BE2C (cell line): ENCODE results near the gene SART1.

Experiments used
- DNase-seq: peaks from one replicate; pipeline ENCODE4 v3.0.0-alpha.2; 2020
- H3K27me3 ChIP-seq: fragments of 250-450 bp; sonication (Bioruptor Pico); 2 replicates; pipeline ENCODE4 v1.5.1; 2020; ENCODE audit warnings: mild to moderate bottlenecking
- H3K36me3 ChIP-seq: fragments of 250-450 bp; sonication (Bioruptor Pico); 2 replicates; pipeline ENCODE4 v1.5.1; 2020; ENCODE audit warnings: mild to moderate bottlenecking
- H3K4me1 ChIP-seq: fragments of 250-450 bp; sonication (Bioruptor Pico); 2 replicates; pipeline ENCODE4 v1.5.1; 2020
- H3K4me3 ChIP-seq: 2 replicates; pipeline ENCODE4 v1.5.1; 2011; ENCODE audit warnings: low read depth, low read length
- H3K9me3 ChIP-seq: fragments of 250-450 bp; sonication (Bioruptor Pico); 2 replicates; pipeline ENCODE4 v1.5.1; 2020
- CTCF ChIP-seq: IDR thresholded peaks from 2 replicates; pipeline ENCODE4 v1.5.1; 2012; ENCODE audit warnings: mild to moderate bottlenecking, low read depth, low read length

The SART1 gene

GRCh38 chr11:65942531-65942930, 19.0 kb upstream of the SART1 start:
- Histone ChIP-seq H3K4me3 (no peak overlapping the region), H3K9me3 (no peaks in the 10 kb centered on the region), H3K27me3 (no peaks in the 10 kb centered on the region), H3K4me1 (no peaks in the 10 kb centered on the region), H3K36me3 (no peaks in the 10 kb centered on the region)
- no peak for DNase-seq
- TF ChIP-seq CTCF, result no peak

DNA sequence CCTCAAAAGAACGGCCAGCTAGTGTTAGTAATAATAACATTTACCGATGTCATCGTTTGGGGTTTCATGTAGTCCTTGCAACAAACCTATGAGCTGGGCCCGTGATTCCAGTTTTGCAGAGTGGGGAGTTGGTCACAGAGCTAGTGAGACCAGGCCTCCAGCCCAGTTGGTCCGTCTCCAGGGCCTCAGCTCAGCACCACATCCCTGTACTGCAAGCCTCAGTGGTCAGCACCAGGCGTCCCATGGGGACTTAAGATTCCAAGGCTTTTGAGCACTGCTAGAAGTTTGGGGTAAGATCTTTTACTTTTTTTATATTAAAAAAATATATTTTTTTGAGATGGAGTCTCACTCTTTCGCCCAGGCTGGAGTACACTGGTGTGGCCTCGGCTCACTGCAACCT, 17.3 kb upstream of the SART1 start:
- Histone ChIP-seq H3K36me3 (no peaks in the 10 kb centered on the region), H3K4me3 (no peak overlapping the region), H3K4me1 (no peaks in the 10 kb centered on the region), H3K9me3 (no peaks in the 10 kb centered on the region), H3K27me3 (no peaks in the 10 kb centered on the region)
- DNase-seq, result no peak
- TF ChIP-seq CTCF, result no peak

DNA sequence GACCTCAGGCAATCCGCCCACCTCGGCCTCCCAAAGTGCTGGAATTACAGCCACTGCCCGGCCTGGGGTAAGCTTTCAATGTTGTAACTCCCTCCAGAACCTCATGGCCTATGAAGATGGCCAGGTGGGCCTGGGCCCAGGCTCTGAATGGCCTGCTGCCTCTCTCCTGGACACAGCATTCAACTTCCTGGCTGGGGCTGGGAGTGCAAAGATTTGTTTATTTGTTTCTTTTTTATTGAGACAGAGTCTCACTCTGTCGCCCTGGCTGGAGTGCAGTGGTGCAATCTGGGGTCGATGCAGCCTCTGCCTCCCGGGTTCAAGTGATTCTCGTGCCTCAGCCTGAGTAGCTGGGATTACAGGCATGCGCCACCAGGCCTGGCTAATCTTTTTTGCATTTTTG, 16.8 kb upstream of the SART1 start:
- H3K27me3 ChIP-seq, result no peaks in the 10 kb centered on the region
- TF ChIP-seq CTCF, result no peak
- H3K9me3 ChIP-seq, result no peaks in the 10 kb centered on the region
- H3K4me1 ChIP-seq, result no peaks in the 10 kb centered on the region
- no peaks in the 10 kb centered on the region for H3K36me3 ChIP-seq
- H3K4me3 ChIP-seq, result no peak overlapping the region
- no peak for DNase-seq

- no peaks in the 10 kb centered on the region for H3K4me1 ChIP-seq
- H3K36me3 ChIP-seq, result no peaks in the 10 kb centered on the region
- H3K4me3 ChIP-seq, result no peak within 1 kb of the TSS
- no peaks in the 10 kb centered on the region for H3K27me3 ChIP-seq
- no peaks in the 10 kb centered on the region for H3K9me3 ChIP-seq
- no peak for DNase-seq
- no peak for TF ChIP-seq CTCF
Observed at GRCh38 chr11:65945430-65945911, 16.1 kb upstream of the SART1 start, which contains the start of gene TSGA10IP. Gene TSGA10IP (plus strand): TSS chr11:65945480. CDS start chr11:65945676, 196 bp downstream.

- Histone ChIP-seq H3K9me3 (no peaks in the 10 kb centered on the region), H3K36me3 (no peaks in the 10 kb centered on the region), H3K27me3 (no peaks in the 10 kb centered on the region), H3K4me1 (no peaks in the 10 kb centered on the region), H3K4me3 (no peak overlapping the region)
- DNase-seq, result no peak
- TF ChIP-seq CTCF, result no peak
Observed at GRCh38 chr11:65945941-65946558, 15.5 kb upstream of the SART1 start.

GRCh38 chr11:65946655-65947054, 14.9 kb upstream of the SART1 start:
- Histone ChIP-seq H3K4me1 (no peaks in the 10 kb centered on the region), H3K4me3 (no peak overlapping the region), H3K36me3 (no peaks in the 10 kb centered on the region), H3K27me3 (no peaks in the 10 kb centered on the region), H3K9me3 (no peaks in the 10 kb centered on the region)
- no peak for DNase-seq
- TF ChIP-seq CTCF, result no peak
